Endodermal cell (in vitro differentiated cells): ENCODE results near the gene PRR23B. TPM values are rescaled to one million over a fixed set of nuclear protein-coding genes. Genes with fewer than 3 reads are reported as not detected.

ENCODE experiments used
- DNase-seq: peaks from one replicate; pipeline ENCODE4 v3.0.0-alpha.2; 2017
- H3K27ac ChIP-seq: 2 replicates; pipeline ENCODE4 v1.5.1; 2013; ENCODE audit warnings: mild to moderate bottlenecking, low read depth, low read length, moderate library complexity
- H3K27me3 ChIP-seq: 2 replicates; pipeline ENCODE4 v1.6.1; 2013; ENCODE audit warnings: mild to moderate bottlenecking, low read length, moderate library complexity; ENCODE audit not compliant: insufficient read depth, control insufficient read depth, poor library complexity, severe bottlenecking
- H3K36me3 ChIP-seq: 2 replicates; pipeline ENCODE4 v1.7.0; 2013; ENCODE audit warnings: mild to moderate bottlenecking, low read length, moderate library complexity; ENCODE audit not compliant: control insufficient read depth, insufficient read depth
- H3K4me1 ChIP-seq: one replicate; pipeline ENCODE4 v1.7.0; 2013; ENCODE audit warnings: low read length; ENCODE audit not compliant: control insufficient read depth, insufficient read depth
- H3K4me3 ChIP-seq: 2 replicates; pipeline ENCODE4 v1.5.1; 2013; ENCODE audit warnings: mild to moderate bottlenecking, low read length, moderate library complexity
- H3K9ac ChIP-seq: 2 replicates; pipeline ENCODE4 v1.6.1; 2013; ENCODE audit warnings: mild to moderate bottlenecking, low read length, moderate library complexity; ENCODE audit not compliant: poor library complexity, severe bottlenecking; ENCODE audit errors: extremely low read depth
- H3K9me3 ChIP-seq: 2 replicates; pipeline ENCODE4 v1.6.1; 2013; ENCODE audit warnings: mild to moderate bottlenecking, low read length, moderate library complexity; ENCODE audit not compliant: control insufficient read depth
- H3K27ac Mint-ChIP-seq: 2 replicates; pipeline ENCODE4 v1.8.0; 2020; ENCODE audit warnings: mixed read lengths
- H3K27me3 Mint-ChIP-seq: 2 replicates; pipeline ENCODE4 v1.8.0; 2021; ENCODE audit warnings: mild to moderate bottlenecking, mixed read lengths; ENCODE audit not compliant: insufficient read depth
- H3K36me3 Mint-ChIP-seq: 2 replicates; pipeline ENCODE4 v1.8.0; 2020; ENCODE audit warnings: low read depth, mixed read lengths
- H3K4me1 Mint-ChIP-seq: 2 replicates; pipeline ENCODE4 v1.8.0; 2020; ENCODE audit warnings: mixed read lengths
- H3K4me3 Mint-ChIP-seq: 2 replicates; pipeline ENCODE4 v1.8.0; 2020; ENCODE audit warnings: mild to moderate bottlenecking, moderate library complexity, mixed read lengths
- H3K9me3 Mint-ChIP-seq: 2 replicates; pipeline ENCODE4 v1.8.0; 2020; ENCODE audit warnings: mild to moderate bottlenecking, mixed read lengths
- CTCF ChIP-seq: fragments of 200-600 bp; sonication (generic); conservative IDR thresholded peaks from 2 replicates; pipeline ENCODE4 v1.5.0; 2021; ENCODE audit warnings: antibody characterized with exemption, mild to moderate bottlenecking
- WGBS, 2 experiments: methylation state at CpG; one replicate each; pipeline versions ENCODE4 v1.1.5 to v1.1.7; 2013; ENCODE audit warnings: missing lambda C conversion rate in 2 of 2, mixed read lengths in 1 of 2; ENCODE audit not compliant: insufficient coverage in 1 of 2, insufficient read length in 1 of 2; 5-methylcytosine and 5-hydroxymethylcytosine counted together
- total RNA-seq, 2 donors: library from RNA; stranded (reverse); fragmentation: NEBNext Ultra II Directional in 1 of 2; extraction: Animal tissue kit (Norgen Biotek cat#: 25700) in 1 of 2; gene quantifications; 2 replicates in 1 of 2; 3 replicates in 1 of 2; pipeline ENCODE4 v1.2.1, GENCODE V29; 2021

PRR23B gene
- total RNA-seq, 2 donors from 2014 or later, result not detected

- Histone ChIP-seq H3K4me1 (no peaks in the 10 kb centered on the region), H3K36me3 (no peaks in the 10 kb centered on the region), H3K4me3 (no peak overlapping the region), H3K27ac (no peak overlapping the region), H3K9ac (no peak overlapping the region), H3K27me3 (no peaks in the 10 kb centered on the region), H3K9me3 (no peaks in the 10 kb centered on the region)
- Mint-ChIP-seq H3K9me3 (peaks cover 31% of the 10 kb centered on the region), H3K27me3 (peaks cover 8% of the 10 kb centered on the region), H3K4me1 (no peaks in the 10 kb centered on the region), H3K27ac (no peak overlapping the region), H3K4me3 (no peak overlapping the region), H3K36me3 (no peaks in the 10 kb centered on the region)
- no peak for DNase-seq
- no peak for TF ChIP-seq CTCF
- WGBS, 2 experiments, result 89 to 93% methylated on average over 26 to 45 of the region's 45 CpGs
Observed at GRCh38 chr3:139005356-139005993, 15.3 kb downstream of the PRR23B start.

GRCh38 chr3:138995706-138996105 lies 25.0 kb downstream of the PRR23B start:
- Histone ChIP-seq H3K9me3 (no peaks in the 10 kb centered on the region), H3K36me3 (no peaks in the 10 kb centered on the region), H3K4me3 (no peak overlapping the region), H3K27ac (no peak overlapping the region), H3K9ac (no peak overlapping the region), H3K27me3 (peaks cover 27% of the 10 kb centered on the region), H3K4me1 (no peaks in the 10 kb centered on the region)
- Mint-ChIP-seq H3K27ac (no peak overlapping the region), H3K4me1 (no peaks in the 10 kb centered on the region), H3K27me3 (peaks cover 34% of the 10 kb centered on the region), H3K36me3 (no peaks in the 10 kb centered on the region), H3K4me3 (no peak overlapping the region), H3K9me3 (no peaks in the 10 kb centered on the region)
- DNase-seq, result no peak
- 100% methylated on average over 1 of the region's 1 CpG; no CpG with 5 or more reads in 1 of the 2 experiments for WGBS, 2 experiments
- no peak for TF ChIP-seq CTCF

GRCh38 chr3:138987181-138987580 lies 33.5 kb downstream of the PRR23B start:
- H3K27ac ChIP-seq, result no peak overlapping the region
- no peak overlapping the region for H3K4me3 ChIP-seq
- Mint-ChIP-seq H3K27ac (no peak overlapping the region), H3K4me1 (no peaks in the 10 kb centered on the region), H3K9me3 (no peaks in the 10 kb centered on the region), H3K27me3 (peaks cover 14% of the 10 kb centered on the region), H3K36me3 (no peaks in the 10 kb centered on the region), H3K4me3 (no peak overlapping the region)
- H3K27me3 ChIP-seq, result no peaks in the 10 kb centered on the region
- H3K9me3 ChIP-seq, result no peaks in the 10 kb centered on the region
- DNase-seq, result no peak
- H3K4me1 ChIP-seq, result no peaks in the 10 kb centered on the region
- no peaks in the 10 kb centered on the region for H3K36me3 ChIP-seq
- TF ChIP-seq CTCF, result no peak
- no peak overlapping the region for H3K9ac ChIP-seq
- 95 to 100% methylated on average over 2 of the region's 2 CpGs for WGBS, 2 experiments
